ENCODE data around the gene SCNN1A. TPM values are rescaled to one million over a fixed set of nuclear protein-coding genes. Genes with fewer than 3 reads are reported as not detected.

Gene SCNN1A
- total RNA-seq, 3 donors from 2014 or later, result 1.3 to 175 (median 93.7) TPM

- intact Hi-C loops (cut with DNase I; ENCODE audit: low total_unique reads), result no loop called here
- no peak for DNase-seq (ENCODE audit: low spot score in 2 of 2)
- TF ChIP-seq POLR2A (IDR thresholded peaks at IDR 0.05) (no peak), CTCF (IDR thresholded peaks at IDR 0.05) (no peak), POLR2AphosphoS5 (IDR thresholded peaks at IDR 0.05) (no peak)
- Histone ChIP-seq H3K4me3 (peak overlapping the region; percentile 53 to 83 (median 63)), H3K27ac (peak overlapping the region; percentile 91 to 98), H3K27me3 (no peaks in the 10 kb centered on the region), H3K36me3 (no peaks in the 10 kb centered on the region), H3K9me3 (no peaks in the 10 kb centered on the region), H3K4me1 (peaks cover 0 to 4% of the 10 kb centered on the region in 2 donors)
Measured at GRCh38 chr12:6363010-6363329, 12.4 kb downstream of the SCNN1A start.

DNA sequence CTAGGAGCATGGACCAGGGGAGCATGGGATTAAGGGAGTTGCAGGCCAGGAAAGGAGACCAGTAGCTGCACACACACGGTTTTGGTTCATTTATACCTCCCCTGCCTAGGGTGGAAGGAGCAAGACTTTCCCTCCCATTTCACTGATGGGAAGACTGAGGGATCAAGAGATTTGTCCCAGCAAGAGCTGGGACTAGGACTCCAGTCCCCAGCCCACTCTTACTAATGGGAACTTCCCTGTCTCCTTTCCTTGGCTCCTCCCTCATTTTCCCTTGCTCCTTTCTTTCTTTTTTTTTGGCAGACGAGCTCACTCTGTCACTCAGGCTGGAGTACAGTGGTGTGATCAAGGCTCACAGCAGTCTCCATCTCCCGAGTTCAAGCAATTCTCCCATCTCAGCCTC, 13.0 kb downstream of the SCNN1A start:
- Histone ChIP-seq H3K9me3 (no peaks in the 10 kb centered on the region), H3K4me3 (no peak overlapping the region), H3K36me3 (no peaks in the 10 kb centered on the region), H3K4me1 (peaks cover 0 to 4% of the 10 kb centered on the region in 2 donors), H3K27me3 (no peaks in the 10 kb centered on the region), H3K27ac (peak overlapping the region; percentile 43 to 91)
- intact Hi-C loops (cut with DNase I; ENCODE audit: low total_unique reads), result no loop called here
- no peak for DNase-seq (ENCODE audit: low spot score in 2 of 2)
- TF ChIP-seq CTCF (IDR thresholded peaks at IDR 0.05) (no peak), POLR2A (IDR thresholded peaks at IDR 0.05) (no peak), POLR2AphosphoS5 (IDR thresholded peaks at IDR 0.05) (no peak)

- TF ChIP-seq POLR2A (IDR thresholded peaks at IDR 0.05) (no peak), CTCF (IDR thresholded peaks at IDR 0.05) (no peak), POLR2AphosphoS5 (IDR thresholded peaks at IDR 0.05) (no peak)
- Histone ChIP-seq H3K9me3 (no peaks in the 10 kb centered on the region), H3K27ac (peak overlapping the region in 1 of 2 donors; percentile 43), H3K4me3 (no peak overlapping the region), H3K27me3 (no peaks in the 10 kb centered on the region), H3K36me3 (no peaks in the 10 kb centered on the region), H3K4me1 (peaks cover 0 to 4% of the 10 kb centered on the region in 2 donors)
- no peak for DNase-seq (ENCODE audit: low spot score in 2 of 2)
- intact Hi-C loops (cut with DNase I; ENCODE audit: low total_unique reads), result no loop called here
Measured at GRCh38 chr12:6361834-6362233, 13.5 kb downstream of the SCNN1A start.

DNA sequence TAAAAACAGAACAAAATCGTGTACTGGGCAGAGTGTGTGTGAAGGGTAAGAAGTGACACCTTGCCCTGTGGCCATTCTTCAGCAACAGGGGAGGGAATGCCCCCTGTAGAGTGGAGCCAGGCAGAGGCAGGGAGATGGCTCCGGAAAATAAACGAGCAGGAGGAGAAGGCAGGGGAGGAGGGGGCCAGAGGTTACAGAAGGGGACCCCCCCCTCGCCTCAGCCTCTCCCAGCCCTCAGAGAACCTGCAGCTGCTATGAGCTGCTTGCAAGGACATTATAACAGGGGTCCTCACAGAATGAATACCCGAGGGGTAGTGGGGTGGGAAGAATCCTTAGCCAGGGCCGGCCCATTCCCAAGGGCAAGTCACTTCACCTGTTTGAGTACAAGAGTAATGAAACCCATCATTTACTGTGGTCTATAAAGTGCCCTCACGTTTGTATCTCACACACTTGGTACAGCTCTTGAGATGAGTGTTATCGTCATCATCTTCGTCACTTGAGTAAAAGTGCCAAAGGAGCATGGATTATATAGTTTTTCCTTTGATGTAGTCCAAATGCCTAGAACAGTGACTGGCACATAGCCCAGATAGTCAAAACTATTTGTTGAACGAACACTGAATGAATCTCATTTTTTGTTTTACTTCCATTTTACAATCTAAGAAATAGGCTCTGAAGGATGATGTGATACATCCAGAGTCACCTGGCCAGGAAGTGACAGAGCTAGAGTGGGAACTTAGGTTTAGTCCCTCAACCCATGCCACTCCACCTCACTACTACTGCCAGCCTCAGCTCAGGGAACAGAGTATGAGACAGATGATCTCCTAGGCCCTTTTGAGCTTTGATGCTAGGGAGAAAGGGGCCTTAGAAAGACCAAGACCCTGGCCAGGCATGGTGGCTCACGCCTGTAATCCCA, 14.5 kb downstream of the SCNN1A start:
- intact Hi-C loops (cut with DNase I; ENCODE audit: low total_unique reads), result no loop called here
- H3K27me3 ChIP-seq, result no peaks in the 10 kb centered on the region
- DNase-seq (ENCODE audit: low spot score in 2 of 2), result no peak
- peaks cover 0 to 4% of the 10 kb centered on the region in 2 donors for H3K4me1 ChIP-seq
- no peaks in the 10 kb centered on the region for H3K36me3 ChIP-seq
- no peak for TF ChIP-seq CTCF (IDR thresholded peaks at IDR 0.05)
- no peak for TF ChIP-seq POLR2AphosphoS5 (IDR thresholded peaks at IDR 0.05)
- TF ChIP-seq POLR2A (IDR thresholded peaks at IDR 0.05), result no peak
- no peaks in the 10 kb centered on the region for H3K9me3 ChIP-seq
- peak overlapping the region; percentile 21 to 59 for H3K27ac ChIP-seq
- no peak overlapping the region for H3K4me3 ChIP-seq

- no peak for TF ChIP-seq POLR2AphosphoS5 (IDR thresholded peaks at IDR 0.05)
- TF ChIP-seq POLR2A (IDR thresholded peaks at IDR 0.05), result no peak
- no peak for TF ChIP-seq CTCF (IDR thresholded peaks at IDR 0.05)
- Histone ChIP-seq H3K4me1 (peaks cover 0 to 4% of the 10 kb centered on the region in 2 donors), H3K27ac (no peak overlapping the region), H3K9me3 (no peaks in the 10 kb centered on the region), H3K4me3 (no peak overlapping the region), H3K27me3 (no peaks in the 10 kb centered on the region), H3K36me3 (no peaks in the 10 kb centered on the region)
- intact Hi-C loops (cut with DNase I; ENCODE audit: low total_unique reads), result no loop called here
- no peak for DNase-seq (ENCODE audit: low spot score in 2 of 2)
Measured at GRCh38 chr12:6360080-6360571, 15.2 kb downstream of the SCNN1A start.
